Midbrain (tissue), 1 donor: Measurements from ENCODE around the gene MBD3.

Experiments used
- DNase-seq: peaks from one replicate; lab custom pipeline; 2025; lab: John Stamatoyannopoulos, UW

Gene MBD3

GRCh38 chr19:1571358-1571757 lies 21.3 kb downstream of the MBD3 start:
- no peak for DNase-seq

DNA sequence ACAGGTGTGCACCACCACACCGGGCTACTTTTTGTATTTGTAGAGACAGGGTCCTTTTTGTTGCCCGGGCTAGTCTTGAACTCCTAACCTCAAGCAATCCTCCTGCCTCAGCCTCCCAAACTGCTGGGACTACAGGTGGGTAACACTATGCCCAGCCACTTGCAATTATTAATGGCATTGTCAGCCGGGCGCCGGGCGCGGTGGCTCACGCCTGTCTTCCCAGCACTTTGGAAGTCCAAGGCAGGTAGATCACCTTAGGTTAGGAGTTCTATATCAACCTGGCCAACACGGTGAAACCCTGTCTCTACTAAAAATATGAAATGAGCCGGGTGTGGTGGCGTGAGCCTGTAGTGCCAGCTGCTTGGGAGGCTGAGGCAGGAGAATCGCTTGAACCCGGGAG lies 21.8 kb downstream of the MBD3 start:
- no peak for DNase-seq

- DNase-seq = no peak
Measured at GRCh38 chr19:1569997-1570396, 22.7 kb downstream of the MBD3 start.

DNA sequence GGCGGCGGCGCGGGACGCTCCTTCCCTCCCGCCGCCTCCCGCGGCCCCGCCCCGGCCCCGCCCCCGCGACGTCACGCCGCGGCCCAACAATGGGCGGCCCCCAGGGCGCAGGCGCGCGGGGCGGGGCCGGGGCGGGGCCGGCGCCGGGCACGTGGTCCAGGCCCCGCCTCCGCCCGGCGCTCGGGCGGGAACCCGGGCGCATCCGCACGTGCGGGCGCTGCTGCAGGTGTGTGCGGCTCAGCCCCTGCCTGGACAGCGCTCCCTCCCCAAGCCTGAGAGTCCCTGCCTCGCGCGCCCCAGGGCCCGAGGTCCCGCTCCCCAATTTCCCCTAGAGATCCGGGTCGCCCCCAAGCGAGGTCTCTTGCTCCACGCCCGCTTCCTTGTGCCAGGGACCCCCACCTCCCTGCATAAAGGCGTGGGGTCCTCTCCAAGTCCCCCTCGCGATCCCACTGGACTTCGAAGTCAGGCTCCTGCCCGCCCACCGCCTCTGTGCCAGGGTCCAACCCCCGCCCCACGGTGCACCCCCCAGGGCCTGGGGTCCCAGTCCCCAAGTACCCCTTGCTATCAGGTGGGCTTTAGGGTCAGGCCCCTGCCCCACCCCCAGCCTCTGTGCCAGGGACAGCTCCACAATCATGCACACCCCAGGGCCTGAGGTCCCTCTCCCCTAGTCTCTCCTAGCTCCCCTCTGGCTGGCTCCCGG lies 24.2 kb downstream of the MBD3 start, which contains the start of gene MEX3D:
Gene MEX3D (minus strand): TSS at position 6 of the 700 bp plus-strand sequence. CDS start 267 bp downstream, outside the sequence.
- DNase-seq = peak; percentile 65

- no peak for DNase-seq
Measured at GRCh38 chr19:1567848-1568227, 24.8 kb downstream of the MBD3 start.

- peak; percentile 31 for DNase-seq
Measured at GRCh38 chr19:1567116-1567847, 25.4 kb downstream of the MBD3 start.

DNA sequence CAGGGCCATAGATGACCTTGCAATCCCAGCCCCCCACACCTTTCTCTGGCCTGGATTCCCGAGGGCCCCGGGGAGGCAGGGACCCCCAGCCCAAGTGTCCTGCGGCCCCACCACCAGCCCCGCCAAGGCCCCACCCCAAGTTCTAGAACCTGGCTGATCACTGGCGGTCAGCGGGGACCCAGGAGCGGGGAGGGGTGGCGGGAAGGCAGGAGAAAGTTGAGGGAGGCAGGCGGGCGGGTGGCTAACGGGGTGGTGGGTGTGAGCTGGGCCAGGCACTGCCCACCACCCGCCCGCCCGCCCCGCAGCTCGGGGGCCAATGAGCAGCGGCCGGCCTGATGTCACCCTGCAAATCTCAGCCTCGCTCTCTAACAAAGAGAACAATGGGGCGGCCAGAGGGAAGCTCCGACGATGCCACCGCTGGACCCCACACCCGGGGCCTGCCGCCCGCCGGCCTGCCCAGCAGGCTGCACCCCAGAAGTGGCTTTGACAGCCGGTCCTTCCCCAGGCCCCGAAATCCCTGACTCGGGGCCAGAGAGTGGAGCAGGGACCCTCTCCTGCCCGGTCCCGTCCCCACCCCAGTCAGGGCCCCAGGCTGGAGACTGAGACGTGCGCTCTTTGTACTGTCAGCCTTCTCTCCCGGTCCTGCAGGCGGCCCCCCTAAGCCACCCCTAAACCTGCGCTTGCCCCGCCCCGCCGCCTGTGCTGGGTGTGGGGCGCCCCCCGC lies 26.1 kb downstream of the MBD3 start:
- peak; percentile 86 for DNase-seq

GRCh38 chr19:1563251-1563650 lies 29.4 kb downstream of the MBD3 start:
- DNase-seq = no peak

DNA sequence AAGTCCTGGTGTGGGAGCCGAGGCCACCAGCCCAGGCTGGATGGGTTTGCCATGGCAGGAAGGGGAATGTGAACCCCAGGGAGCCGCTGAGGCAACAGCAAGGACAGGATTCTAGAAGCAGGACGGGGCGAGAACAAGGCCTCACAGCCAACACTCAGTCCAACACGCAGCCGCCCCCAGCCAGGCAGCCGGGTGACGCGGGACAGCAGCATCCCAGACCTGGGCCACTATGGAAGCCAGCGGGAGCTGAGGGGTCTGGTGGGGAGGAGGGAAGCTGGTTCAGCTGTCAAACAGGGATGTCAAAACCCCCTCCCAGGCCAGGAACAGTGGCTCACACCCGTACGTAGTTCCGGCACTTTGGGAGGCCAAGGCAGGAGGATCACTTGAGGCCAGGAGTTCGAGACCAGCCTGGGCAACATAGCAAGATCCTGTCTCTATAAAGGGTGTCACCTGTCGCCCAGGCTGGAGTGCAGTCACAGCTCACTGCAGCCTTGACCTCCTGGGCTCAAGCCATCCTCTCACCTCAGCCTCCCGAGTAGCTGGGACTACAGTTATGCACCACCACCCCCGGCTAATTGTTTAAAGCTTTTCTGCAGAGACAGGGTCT lies 31.3 kb downstream of the MBD3 start:
- no peak for DNase-seq

DNA sequence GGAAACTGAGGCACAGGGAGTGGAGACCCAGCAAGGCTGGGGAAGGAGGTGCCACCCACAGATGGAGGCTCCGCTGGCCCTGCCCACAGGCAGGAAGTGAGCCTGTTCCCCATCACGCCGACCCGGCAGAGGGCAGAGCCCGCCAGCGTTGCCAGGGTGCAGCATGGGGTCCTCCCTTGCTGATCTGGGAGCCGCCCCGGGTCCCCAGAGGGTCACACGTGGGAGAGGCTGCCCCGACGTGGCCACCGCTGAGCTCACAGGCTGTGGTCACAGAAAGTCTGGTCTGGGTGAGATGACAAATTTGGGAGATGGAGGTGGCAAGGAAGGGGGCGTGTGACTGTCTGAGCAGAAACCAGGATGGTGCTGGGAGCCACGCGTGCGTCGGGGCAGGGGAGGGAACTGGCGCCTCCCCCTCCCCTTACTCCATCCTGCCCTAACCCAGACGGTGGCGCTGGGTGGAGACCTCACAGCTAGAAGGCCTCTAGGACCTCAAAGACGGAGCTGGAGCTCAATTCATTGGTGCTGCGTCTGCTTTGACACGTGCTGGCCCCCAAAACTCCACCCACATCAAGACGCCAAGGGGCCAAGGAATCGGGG lies 32.3 kb downstream of the MBD3 start:
- no peak for DNase-seq

DNA sequence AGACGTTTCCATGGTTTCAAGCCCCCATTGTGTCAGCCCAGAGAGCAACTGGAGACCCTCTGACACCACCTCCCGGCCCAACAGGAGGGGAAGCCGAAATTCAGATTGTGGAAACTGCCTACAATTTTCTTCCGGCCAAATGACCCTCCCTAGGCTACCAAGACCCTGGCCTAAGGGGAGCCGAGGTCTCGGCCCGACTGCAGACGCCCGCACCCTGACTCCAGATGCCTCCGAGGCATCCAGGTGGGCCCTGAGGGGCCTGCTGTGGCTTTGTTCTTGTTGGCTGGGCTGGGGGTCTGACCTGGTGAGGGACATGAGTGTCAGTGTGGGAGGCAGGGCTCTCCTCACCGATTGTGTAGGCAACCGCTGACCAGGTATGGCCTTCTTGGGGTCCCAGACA lies 34.1 kb downstream of the MBD3 start:
- DNase-seq = no peak

- no peak for DNase-seq
Measured at GRCh38 chr19:1556390-1557070, 36.1 kb downstream of the MBD3 start.

DNA sequence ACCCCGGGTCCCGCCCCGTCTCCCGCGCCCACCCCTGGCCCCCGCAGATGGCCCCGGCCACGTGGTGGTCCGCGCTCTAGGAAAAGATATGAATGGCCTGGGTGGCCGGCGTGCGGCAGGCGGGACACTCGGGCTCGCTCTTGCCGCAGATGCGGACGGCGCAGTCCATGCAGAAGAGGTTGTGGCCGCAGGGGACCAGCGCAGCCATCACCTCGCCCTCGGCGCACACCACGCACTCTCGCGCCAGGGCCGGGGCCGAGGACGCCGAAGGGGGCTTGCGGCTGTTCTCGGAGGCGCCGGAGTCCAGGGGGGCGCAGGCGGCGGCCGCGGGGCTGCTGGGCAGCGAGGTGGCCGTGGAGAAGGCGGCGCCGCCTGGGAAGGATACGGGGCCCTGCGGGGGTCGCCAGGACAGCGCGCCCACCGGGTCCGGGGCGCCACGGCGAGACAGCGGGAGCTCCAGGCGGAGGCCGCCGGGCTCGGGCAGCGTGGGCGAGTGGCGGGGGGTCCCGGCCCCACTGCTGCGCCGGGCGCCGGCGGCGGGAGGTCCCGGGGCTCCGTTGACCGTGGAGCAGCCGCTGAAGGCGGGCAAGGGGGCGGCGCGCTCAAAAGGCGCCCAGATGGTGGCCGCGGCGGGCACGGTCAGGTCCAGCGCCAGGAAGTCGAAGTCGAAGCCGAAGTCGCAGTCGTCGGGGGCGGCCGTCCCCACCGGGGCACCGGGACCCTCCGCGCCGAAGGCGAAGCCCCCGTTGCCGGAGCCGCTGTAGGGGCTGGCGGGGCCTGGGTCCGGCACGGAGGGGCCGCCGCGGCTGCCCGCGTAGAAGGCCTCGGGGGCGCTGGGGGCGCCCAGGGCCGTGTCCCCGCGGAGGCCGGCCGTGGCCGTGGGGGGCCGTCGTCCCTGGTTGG lies 36.9 kb downstream of the MBD3 start:
- no peak for DNase-seq

DNA sequence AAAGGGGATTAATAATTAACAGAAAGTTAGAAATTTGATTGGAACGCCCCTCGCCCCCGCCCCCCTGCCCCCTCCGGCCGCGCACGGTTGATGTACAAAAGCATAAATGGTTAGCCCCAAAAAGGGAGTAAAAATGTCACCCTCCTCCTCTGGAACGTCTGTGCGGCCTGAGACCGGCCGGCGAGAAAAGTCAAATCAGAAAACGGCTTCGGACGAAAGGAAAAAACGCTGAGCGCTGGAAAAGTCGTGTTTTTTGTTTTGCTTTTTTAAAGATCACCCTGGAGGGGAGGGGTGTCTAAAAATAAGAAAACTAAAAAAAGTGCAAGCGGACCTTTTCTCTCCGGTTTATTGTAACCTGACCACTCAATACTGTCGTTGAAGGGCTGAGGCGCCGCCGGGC lies 37.7 kb downstream of the MBD3 start:
- no peak for DNase-seq

- no peak for DNase-seq
Measured at GRCh38 chr19:1553415-1553814, 39.2 kb downstream of the MBD3 start.

- DNase-seq = no peak
Measured at GRCh38 chr19:1551068-1552040, 41.3 kb downstream of the MBD3 start.

GRCh38 chr19:1549332-1549945 lies 43.2 kb downstream of the MBD3 start:
- no peak for DNase-seq

DNA sequence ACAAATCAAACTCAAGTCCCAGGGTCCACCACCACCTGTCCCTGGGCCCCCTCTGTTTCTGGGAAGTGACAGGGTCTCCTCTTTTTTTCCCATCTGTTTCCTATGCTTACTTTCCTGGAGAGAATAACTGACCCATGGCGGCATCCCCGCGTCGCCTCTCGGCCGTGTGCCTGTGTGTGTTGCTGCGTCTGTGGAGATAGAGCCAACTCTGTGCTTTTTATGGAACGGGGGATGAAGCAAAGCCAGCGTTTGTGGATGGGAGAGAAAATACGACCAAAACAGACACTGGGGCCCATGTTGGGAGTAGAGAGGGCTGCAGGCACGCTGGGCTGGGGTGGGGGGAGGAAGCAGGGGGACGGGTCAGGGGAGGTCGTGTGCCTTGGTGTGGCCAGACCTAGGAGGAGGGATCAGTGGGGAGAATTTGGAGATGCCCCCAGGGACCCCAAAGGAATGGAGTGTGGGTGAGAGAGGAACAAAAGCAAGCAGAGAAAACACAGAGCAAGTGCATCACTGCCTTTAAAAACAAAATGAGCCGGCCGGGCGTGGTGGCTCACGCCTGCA lies 52.2 kb downstream of the MBD3 start:
- no peak for DNase-seq
